ENCODE results near the gene RELCH.

The RELCH gene

DNA sequence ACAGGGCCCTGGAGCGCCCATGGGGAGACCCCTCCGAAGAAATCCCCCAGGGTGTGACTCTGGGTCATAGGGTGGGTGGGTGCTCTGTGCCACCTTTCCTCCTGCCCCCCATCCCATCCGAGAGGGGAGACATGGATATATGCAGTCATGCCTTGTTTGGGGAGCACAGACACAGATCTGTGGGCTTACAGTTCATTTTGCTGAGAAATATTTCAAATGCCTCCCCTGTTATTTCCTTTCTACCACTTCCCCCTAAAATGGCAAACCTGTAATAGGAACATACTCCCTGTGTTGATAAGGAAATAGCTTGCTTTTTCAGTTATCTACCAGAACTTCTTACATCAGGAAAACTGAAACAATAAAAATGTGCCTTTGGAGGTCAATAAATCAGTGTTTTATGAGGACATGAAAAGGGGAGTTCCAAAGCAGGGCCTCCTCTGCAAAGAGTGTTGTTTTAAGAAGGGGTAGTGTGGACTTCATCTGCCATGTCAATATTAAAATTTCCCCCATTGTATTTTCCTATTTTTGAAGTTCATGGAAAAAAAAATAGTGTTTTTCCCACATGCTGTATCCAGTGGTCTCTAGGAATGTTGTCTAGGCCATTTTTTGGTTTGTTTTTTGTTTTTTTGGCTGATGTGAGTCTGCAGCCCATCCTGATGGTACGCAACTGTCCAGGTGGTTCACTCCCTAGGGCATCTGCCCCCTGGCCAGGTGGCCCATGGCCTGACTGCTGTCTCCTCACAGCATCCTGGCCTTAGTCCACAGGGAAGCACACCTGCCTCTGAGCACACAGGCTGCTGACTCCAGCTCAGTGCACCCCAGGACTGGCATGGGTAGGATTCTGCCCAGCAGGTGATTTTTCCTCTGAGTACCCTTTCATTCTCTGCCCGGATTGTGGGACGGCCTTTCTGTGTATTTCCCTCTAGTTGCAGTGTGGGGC lies 141.8 kb downstream of the RELCH start:
- H3K4me3 ChIP-seq (ENCODE audit: low read depth, low read length), result no peak overlapping the region
- no peaks in the 10 kb centered on the region for H3K36me3 ChIP-seq (ENCODE audit: control insufficient read depth, insufficient read depth, low read length)
- H3K9me3 ChIP-seq (ENCODE audit: control insufficient read depth, low read length), result no peaks in the 10 kb centered on the region
- H2AFZ ChIP-seq, result no peak overlapping the region
- peaks cover 3% of the 10 kb centered on the region for H3K4me1 ChIP-seq
- TF ChIP-seq CTCF (IDR thresholded peaks at IDR 0.05), result no peak
- no peak overlapping the region for H3K4me2 ChIP-seq (ENCODE audit: low read length)
- no peak overlapping the region for H3K27ac ChIP-seq
- no peaks in the 10 kb centered on the region for H3K27me3 ChIP-seq (ENCODE audit: control insufficient read depth, insufficient read depth, low read length)
- no peak overlapping the region for H3K9ac ChIP-seq
- no peaks in the 10 kb centered on the region for H3K79me2 ChIP-seq

- H3K27me3 ChIP-seq (ENCODE audit: control insufficient read depth, insufficient read depth, low read length), result no peaks in the 10 kb centered on the region
- H3K27ac ChIP-seq, result no peak overlapping the region
These were observed 142.8 kb downstream of the RELCH start for GRCh38 chr18:62329691-62330454.

GRCh38 chr18:62330650-62331049 lies 143.6 kb downstream of the RELCH start:
- Histone ChIP-seq H3K27ac (no peak overlapping the region), H2AFZ (no peak overlapping the region), H3K4me1 (no peaks in the 10 kb centered on the region), H3K36me3 (ENCODE audit: control insufficient read depth, insufficient read depth, low read length) (no peaks in the 10 kb centered on the region), H3K9ac (no peak overlapping the region), H3K9me3 (ENCODE audit: control insufficient read depth, low read length) (no peaks in the 10 kb centered on the region), H3K4me2 (ENCODE audit: low read length) (no peak overlapping the region), H3K79me2 (no peaks in the 10 kb centered on the region), H3K4me3 (ENCODE audit: low read depth, low read length) (no peak overlapping the region), H3K27me3 (ENCODE audit: control insufficient read depth, insufficient read depth, low read length) (no peaks in the 10 kb centered on the region)
- TF ChIP-seq CTCF (IDR thresholded peaks at IDR 0.05), result no peak

More at GRCh38 chr18:62329691-62330454, 142.8 kb downstream of the RELCH start:
- Histone ChIP-seq H3K36me3 (ENCODE audit: control insufficient read depth, insufficient read depth, low read length) (no peaks in the 10 kb centered on the region), H3K79me2 (no peaks in the 10 kb centered on the region), H2AFZ (no peak overlapping the region), H3K4me2 (ENCODE audit: low read length) (no peak overlapping the region), H3K4me3 (ENCODE audit: low read depth, low read length) (no peak overlapping the region), H3K9me3 (ENCODE audit: control insufficient read depth, low read length) (no peaks in the 10 kb centered on the region), H3K9ac (no peak overlapping the region), H3K4me1 (no peaks in the 10 kb centered on the region)
- TF ChIP-seq CTCF (IDR thresholded peaks at IDR 0.05), result no peak

- H3K27ac ChIP-seq, result no peak overlapping the region
- no peak overlapping the region for H3K4me2 ChIP-seq (ENCODE audit: low read length)
- H3K27me3 ChIP-seq (ENCODE audit: control insufficient read depth, insufficient read depth, low read length), result no peaks in the 10 kb centered on the region
- no peaks in the 10 kb centered on the region for H3K9me3 ChIP-seq (ENCODE audit: control insufficient read depth, low read length)
- no peak overlapping the region for H3K9ac ChIP-seq
- no peaks in the 10 kb centered on the region for H3K36me3 ChIP-seq (ENCODE audit: control insufficient read depth, insufficient read depth, low read length)
- H3K4me3 ChIP-seq (ENCODE audit: low read depth, low read length), result no peak overlapping the region
- no peaks in the 10 kb centered on the region for H3K79me2 ChIP-seq
- no peak for TF ChIP-seq CTCF (IDR thresholded peaks at IDR 0.05)
- no peaks in the 10 kb centered on the region for H3K4me1 ChIP-seq
- no peak overlapping the region for H2AFZ ChIP-seq
These were observed 144.7 kb downstream of the RELCH start for GRCh38 chr18:62331581-62332356.
